GM21717 (cell line): ENCODE measurements around the gene GSG1.
"Not testable (repeated sequence)": the region's sequence is repeated elsewhere in the genome, so short reads cannot be mapped to it uniquely, and the experiment has no call there.

Source experiments
- ATAC-seq: cut with Tn5 transposase; IDR thresholded peaks from one replicate; pipeline ENCODE4 v1.9.1; 2021; ENCODE audit warnings: mild to moderate bottlenecking, moderate library complexity; ENCODE audit not compliant: unreplicated experiment

Gene GSG1

GRCh38 chr12:13066014-13066413 lies 37.5 kb downstream of the GSG1 start:
- ATAC-seq: no peak

GRCh38 chr12:13062669-13063068 lies 40.8 kb downstream of the GSG1 start:
- no peak for ATAC-seq

GRCh38 chr12:13061377-13061776 lies 42.1 kb downstream of the GSG1 start:
- ATAC-seq: no peak

GRCh38 chr12:13060581-13060980 lies 42.9 kb downstream of the GSG1 start:
- no peak for ATAC-seq

- not testable (repeated sequence) for ATAC-seq
Observed at GRCh38 chr12:13053617-13054016, 49.9 kb downstream of the GSG1 start.

- no peak for ATAC-seq
Observed at GRCh38 chr12:13052421-13052820, 51.0 kb downstream of the GSG1 start.

- no peak for ATAC-seq
Observed at GRCh38 chr12:13049816-13050215, 53.7 kb downstream of the GSG1 start.

GRCh38 chr12:13046964-13047363 lies 56.5 kb downstream of the GSG1 start:
- no peak for ATAC-seq

GRCh38 chr12:13045816-13046215 lies 57.7 kb downstream of the GSG1 start:
- no peak for ATAC-seq

- no peak for ATAC-seq
Observed at GRCh38 chr12:13044906-13045299, 58.6 kb downstream of the GSG1 start.

- peak; percentile 86 for ATAC-seq
Observed at GRCh38 chr12:13044002-13044905, 59.2 kb downstream of the GSG1 start, which contains the start of gene FAM234B. FAM234B (plus strand) TSS chr12:13044381; CDS start chr12:13044404, 23 bp downstream.

GRCh38 chr12:13042666-13043230 lies 60.7 kb downstream of the GSG1 start:
- ATAC-seq: no peak

- no peak for ATAC-seq
Observed at GRCh38 chr12:13041224-13041623, 62.2 kb downstream of the GSG1 start.

GRCh38 chr12:13039328-13039956 lies 64.0 kb downstream of the GSG1 start:
- ATAC-seq: no peak

- no peak for ATAC-seq
Observed at GRCh38 chr12:13038491-13039161, 64.8 kb downstream of the GSG1 start.

GRCh38 chr12:13036881-13037280 lies 66.6 kb downstream of the GSG1 start:
- no peak for ATAC-seq

- ATAC-seq: not testable (repeated sequence)
Observed at GRCh38 chr12:13035335-13035734, 68.1 kb downstream of the GSG1 start.
